SK-N-SH (cell line): ENCODE data around the gene ZMYND15. TPM values are rescaled to one million over a fixed set of nuclear protein-coding genes. Genes with fewer than 3 reads are reported as not detected.

ENCODE experiments used
- CTCF ChIA-PET: fragments of 300-600, 350-600 bp; formaldehyde crosslinking; extraction: SDS; loops from one replicate; lab custom pipeline; 2021; lab: Yijun Ruan, JAX
- POLR2A ChIA-PET: fragments of 350-600 bp; sonication (Branson Sonifier 250); formaldehyde crosslinking; extraction: SDS; loops from one replicate; lab custom pipeline; 2020; ENCODE audit warnings: antibody characterized with exemption, inconsistent platforms; lab: Yijun Ruan, JAX
- DNase-seq: peaks from one replicate; pipeline ENCODE4 v3.0.0; 2012
- H2AFZ ChIP-seq: fragments of 200-600 bp; sonication (generic); 2 replicates; pipeline ENCODE4 v1.8.1; 2016; ENCODE audit warnings: antibody characterized with exemption, mild to moderate bottlenecking, low read depth
- H3F3A ChIP-seq: fragments of 200-600 bp; sonication (generic); replicated peaks from 2 replicates; pipeline ENCODE3; 2016; ENCODE audit warnings: antibody characterized with exemption, mild to moderate bottlenecking; ENCODE audit not compliant: insufficient read depth
- H3K27ac ChIP-seq, 2 experiments: fragments of 200-500 bp in 1 of 2; fragments of 200-600 bp in 1 of 2; sonication (Bioruptor generic) in 1 of 2; sonication (generic), shearing (Covaris generic) in 1 of 2; 2 replicates each; pipeline versions ENCODE4 v1.5.1 to v1.6.1; 2014 to 2016; ENCODE audit warnings: low read depth in 2 of 2, inconsistent platforms in 1 of 2, low read length in 1 of 2, mild to moderate bottlenecking in 1 of 2, mixed read lengths in 1 of 2
- H3K27me3 ChIP-seq: fragments of 200-600 bp; sonication (generic), shearing (Covaris generic); 2 replicates; pipeline ENCODE4 v1.6.1; 2016; ENCODE audit warnings: mixed run types; ENCODE audit not compliant: insufficient read depth
- H3K36me3 ChIP-seq, 2 experiments: fragments of 200-500 bp in 1 of 2; fragments of 200-600 bp in 1 of 2; sonication (Bioruptor generic) in 1 of 2; sonication (generic) in 1 of 2; replicated peaks in 1 of 2; 2 replicates each; pipeline versions ENCODE3 to v1.5.1; 2014 to 2016; ENCODE audit warnings: low read length in 1 of 2, mild to moderate bottlenecking in 1 of 2; ENCODE audit not compliant: insufficient read depth in 2 of 2, control insufficient read depth in 1 of 2
- H3K4me1 ChIP-seq, 2 experiments: fragments of 200-500 bp in 1 of 2; fragments of 200-600 bp in 1 of 2; sonication (Bioruptor generic) in 1 of 2; sonication (generic), shearing (Covaris generic) in 1 of 2; 2 replicates each; pipeline versions ENCODE4 v1.5.1 to v1.6.1; 2014 to 2016; ENCODE audit warnings: low read depth in 1 of 2, low read length in 1 of 2, mixed run types in 1 of 2; ENCODE audit not compliant: insufficient read depth in 2 of 2, control insufficient read depth in 1 of 2
- H3K4me2 ChIP-seq: fragments of 200-600 bp; sonication (generic), shearing (Covaris generic); 2 replicates; pipeline ENCODE4 v1.6.1; 2017; ENCODE audit warnings: mixed run types
- H3K4me3 ChIP-seq, 2 experiments: fragments of 200-500 bp in 1 of 2; fragments of 200-600 bp in 1 of 2; sonication (Bioruptor generic) in 1 of 2; sonication (generic), shearing (Covaris generic) in 1 of 2; 2 replicates each; pipeline versions ENCODE4 v1.5.1 to v1.8.1; 2014 to 2016; ENCODE audit warnings: low read depth in 2 of 2, inconsistent platforms in 1 of 2, low read length in 1 of 2, mild to moderate bottlenecking in 1 of 2, mixed read lengths in 1 of 2, moderate library complexity in 1 of 2
- H3K79me2 ChIP-seq: fragments of 200-600 bp; sonication (generic); 2 replicates; pipeline ENCODE4 v1.8.1; 2017; ENCODE audit warnings: mild to moderate bottlenecking; ENCODE audit not compliant: insufficient read depth
- H3K9ac ChIP-seq: fragments of 200-600 bp; sonication (generic); 2 replicates; pipeline ENCODE4 v1.6.1; 2017; ENCODE audit warnings: mixed run types
- H3K9me2 ChIP-seq: fragments of 200-600 bp; sonication (generic); 2 replicates; pipeline ENCODE4 v1.6.1; 2017; ENCODE audit warnings: mixed run types
- H3K9me3 ChIP-seq: fragments of 200-600 bp; sonication (generic); 2 replicates; pipeline ENCODE4 v1.6.1; 2017; ENCODE audit warnings: mixed run types, mild to moderate bottlenecking, moderate library complexity
- H4K20me1 ChIP-seq: fragments of 200-600 bp; sonication (generic); 2 replicates; pipeline ENCODE4 v1.6.1; 2017; ENCODE audit warnings: mild to moderate bottlenecking, mixed run types; ENCODE audit not compliant: insufficient read depth
- CHD2 ChIP-seq: fragments of 150-350 bp; IDR thresholded peaks from 2 replicates; pipeline ENCODE4 v1.6.1; 2018; ENCODE audit warnings: low read length; ENCODE audit not compliant: partially characterized antibody
- EP300 ChIP-seq, 2 experiments: IDR thresholded peaks; 2 replicates each; pipeline versions ENCODE4 v1.4.0 to v1.6.1; 2012; ENCODE audit warnings: borderline replicate concordance in 1 of 2, low read depth in 1 of 2, low read length in 1 of 2
- FOSL2 ChIP-seq: IDR thresholded peaks from 2 replicates; pipeline ENCODE4 v1.4.0; 2012; ENCODE audit warnings: low read depth, mild to moderate bottlenecking, moderate library complexity, borderline replicate concordance
- FOXM1 ChIP-seq: IDR thresholded peaks from 2 replicates; pipeline ENCODE4 v1.4.0; 2012; ENCODE audit warnings: low read depth, mild to moderate bottlenecking
- JUND ChIP-seq: IDR thresholded peaks from 2 replicates; pipeline ENCODE4 v1.4.0; 2012
- MXI1 ChIP-seq: IDR thresholded peaks from 2 replicates; pipeline ENCODE4 v1.6.1; 2012; ENCODE audit warnings: mild to moderate bottlenecking, low read depth, low read length, improper control_type of control experiment
- NFIC ChIP-seq: IDR thresholded peaks from 2 replicates; pipeline ENCODE4 v1.4.0; 2012; ENCODE audit warnings: borderline replicate concordance
- NRF1 ChIP-seq: IDR thresholded peaks from 2 replicates; pipeline ENCODE4 v1.6.1; 2012; ENCODE audit warnings: low read depth, mild to moderate bottlenecking, low read length
- RAD21 ChIP-seq: IDR thresholded peaks from 2 replicates; pipeline ENCODE4 v1.6.1; 2012; ENCODE audit warnings: mild to moderate bottlenecking, low read length
- RCOR1 ChIP-seq: fragments of 150-350 bp; IDR thresholded peaks from 2 replicates; pipeline ENCODE4 v1.6.1; 2017; ENCODE audit warnings: antibody characterized with exemption, low read length
- RFX5 ChIP-seq: IDR thresholded peaks from 2 replicates; pipeline ENCODE4 v1.6.1; 2012; ENCODE audit warnings: mild to moderate bottlenecking, improper control_type of control experiment, low read length
- SIN3A ChIP-seq: IDR thresholded peaks from 2 replicates; pipeline ENCODE4 v1.6.1; 2012; ENCODE audit warnings: low read depth, mild to moderate bottlenecking, low read length, moderate library complexity, borderline replicate concordance
- SMC3 ChIP-seq: IDR thresholded peaks from 2 replicates; pipeline ENCODE4 v1.6.1; 2012; ENCODE audit warnings: low read depth, low read length, improper control_type of control experiment
- TAF1 ChIP-seq: IDR thresholded peaks from 2 replicates; pipeline ENCODE4 v1.6.1; 2012; ENCODE audit warnings: low read depth, mild to moderate bottlenecking, low read length, moderate library complexity, borderline replicate concordance
- TCF12 ChIP-seq: IDR thresholded peaks from 2 replicates; pipeline ENCODE4 v1.4.0; 2012
- TEAD4 ChIP-seq: IDR thresholded peaks from 2 replicates; pipeline ENCODE4 v1.4.0; 2012; ENCODE audit warnings: mild to moderate bottlenecking, borderline replicate concordance; ENCODE audit not compliant: insufficient read depth
- YY1 ChIP-seq: IDR thresholded peaks from 2 replicates; pipeline ENCODE4 v1.4.0; 2012; ENCODE audit warnings: low read depth, mild to moderate bottlenecking
- WGBS: methylation state at CpG from one replicate; pipeline ENCODE4 v1.1.6; 2017; ENCODE audit warnings: low lambda C conversion rate; 5-methylcytosine and 5-hydroxymethylcytosine counted together
- polyA plus RNA-seq, 3 experiments: library from polyadenylated mRNA; depleted of rRNA; stranded (reverse); fragments of >200 nt; gene quantifications; 2 replicates each; pipeline ENCODE4 v1.2.3, GENCODE V29; 2012
- TF ChIP-seq, protein P1 (sequence below): IDR thresholded peaks from 2 replicates; pipeline ENCODE4; 2012
- TF ChIP-seq, protein P2 (sequence below): fragments of 150-350 bp; IDR thresholded peaks from 2 replicates; pipeline ENCODE4 v1.6.1; 2017; ENCODE audit warnings: antibody characterized with exemption, low read length, low read depth, borderline replicate concordance

Gene ZMYND15
- polyA plus RNA-seq, 1 of the 3 experiments (the other 2 are of a cell fraction) = 0.08 TPM

- H3K27ac ChIP-seq = no peak overlapping the region
- H3K4me2 ChIP-seq = peak overlapping the region; percentile 85
- H3K4me1 ChIP-seq = peaks cover 0 to 7% of the 10 kb centered on the region in 2 experiments; a peak in 1 of 4 replicates
- H3K36me3 ChIP-seq = no peaks in the 10 kb centered on the region
- peaks cover 12% of the 10 kb centered on the region; the same call in 1 of the 2 replicates for H3K27me3 ChIP-seq
- H4K20me1 ChIP-seq = no peaks in the 10 kb centered on the region
- no peaks in the 10 kb centered on the region for H3K9me2 ChIP-seq
- no peak overlapping the region for H3K9ac ChIP-seq
- 50% methylated on average over 32 of the region's 41 CpGs for WGBS
- H2AFZ ChIP-seq = peak overlapping the region; percentile 94; the same call in 1 of the 2 replicates
- H3F3A ChIP-seq = peaks cover 6% of the 10 kb centered on the region
- no peaks in the 10 kb centered on the region for H3K9me3 ChIP-seq
- ChIA-PET CTCF (interaction anchor here (1.1 kb wide), 1 partner anchor 9 kb away, joined by 4 read pairs; no protein-coding TSS in a partner anchor), POLR2A (no interaction called here)
- DNase-seq = no peak
- H3K79me2 ChIP-seq = no peaks in the 10 kb centered on the region
- TF ChIP-seq, protein P1, sequence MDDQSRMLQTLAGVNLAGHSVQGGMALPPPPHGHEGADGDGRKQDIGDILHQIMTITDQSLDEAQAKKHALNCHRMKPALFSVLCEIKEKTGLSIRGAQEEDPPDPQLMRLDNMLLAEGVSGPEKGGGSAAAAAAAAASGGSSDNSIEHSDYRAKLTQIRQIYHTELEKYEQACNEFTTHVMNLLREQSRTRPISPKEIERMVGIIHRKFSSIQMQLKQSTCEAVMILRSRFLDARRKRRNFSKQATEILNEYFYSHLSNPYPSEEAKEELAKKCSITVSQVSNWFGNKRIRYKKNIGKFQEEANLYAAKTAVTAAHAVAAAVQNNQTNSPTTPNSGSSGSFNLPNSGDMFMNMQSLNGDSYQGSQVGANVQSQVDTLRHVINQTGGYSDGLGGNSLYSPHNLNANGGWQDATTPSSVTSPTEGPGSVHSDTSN = no peak
- no peak for TF ChIP-seq TCF12
- no peak for TF ChIP-seq TAF1
- TF ChIP-seq CHD2 = no peak
- no peak for TF ChIP-seq FOXM1
- peak overlapping the region; percentile 60 to 67 for H3K4me3 ChIP-seq
Measured at GRCh38 chr17:4738136-4739121, 1.2 kb upstream of the ZMYND15 start.

DNA sequence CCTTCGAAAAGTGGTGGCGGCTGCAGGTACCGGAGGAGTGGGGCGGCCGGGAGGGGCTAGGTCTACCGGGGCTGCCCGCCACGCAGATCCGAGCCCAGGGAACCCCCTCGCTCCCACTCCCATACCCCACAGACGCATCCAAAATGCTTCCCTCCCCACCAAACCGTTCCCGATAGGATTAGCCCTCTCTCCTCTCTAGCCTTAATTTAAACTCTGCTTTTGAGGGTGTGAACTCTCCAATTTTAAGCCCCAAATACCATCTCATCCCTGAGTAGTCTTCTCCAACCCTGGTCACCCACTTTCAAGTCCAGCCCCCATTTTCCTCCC, 355 bp downstream of the ZMYND15 start:
- Histone ChIP-seq H3K4me3 (peak overlapping the region; percentile 60 to 67; a peak in 3 of 4 replicates), H4K20me1 (no peaks in the 10 kb centered on the region), H3K79me2 (no peaks in the 10 kb centered on the region), H2AFZ (peak overlapping the region; percentile 94; the same call in 1 of the 2 replicates), H3K4me1 (peaks cover 0 to 7% of the 10 kb centered on the region in 2 experiments; a peak in 1 of 4 replicates), H3K27me3 (peaks cover 17% of the 10 kb centered on the region), H3K27ac (no peak overlapping the region), H3K4me2 (peak overlapping the region; percentile 85; the same call in 1 of the 2 replicates), H3K9me3 (no peaks in the 10 kb centered on the region), H3F3A (peaks cover 6% of the 10 kb centered on the region), H3K9me2 (no peaks in the 10 kb centered on the region), H3K36me3 (no peaks in the 10 kb centered on the region), H3K9ac (no peak overlapping the region)
- WGBS = 49% methylated on average over 8 of the region's 13 CpGs
- no peak for DNase-seq
- ChIA-PET CTCF (interaction anchor here (1.6 kb wide), 1 partner anchor 8 kb away, joined by 6 read pairs; the partner anchor contains the start of gene MED11), POLR2A (no interaction called here)
- TF ChIP-seq RFX5 (no peak), YY1 (no peak), RCOR1 (no peak), TEAD4 (no peak), SIN3A (no peak), FOSL2 (no peak), NRF1 (no peak), RAD21 (no peak), TAF1 (no peak), NFIC (no peak), SMC3 (no peak), MXI1 (no peak), JUND (no peak), EP300 (IDR thresholded peaks at IDR 0.05; ENCODE audit: borderline replicate concordance in 1 of 2, low read depth in 1 of 2, low read length in 1 of 2) (no peak)
- TF ChIP-seq, protein P1 = no peak
- TF ChIP-seq, protein P2, sequence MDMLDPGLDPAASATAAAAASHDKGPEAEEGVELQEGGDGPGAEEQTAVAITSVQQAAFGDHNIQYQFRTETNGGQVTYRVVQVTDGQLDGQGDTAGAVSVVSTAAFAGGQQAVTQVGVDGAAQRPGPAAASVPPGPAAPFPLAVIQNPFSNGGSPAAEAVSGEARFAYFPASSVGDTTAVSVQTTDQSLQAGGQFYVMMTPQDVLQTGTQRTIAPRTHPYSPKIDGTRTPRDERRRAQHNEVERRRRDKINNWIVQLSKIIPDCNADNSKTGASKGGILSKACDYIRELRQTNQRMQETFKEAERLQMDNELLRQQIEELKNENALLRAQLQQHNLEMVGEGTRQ = no peak
